Measurements from ENCODE around the gene MINDY1.

The MINDY1 gene

GRCh38 chr1:150979092-150980056, 27.3 kb downstream of the MINDY1 start:
- H3K4me3 ChIP-seq (ENCODE audit: low read length): peak overlapping the region; percentile 11
- H3K4me2 ChIP-seq (ENCODE audit: low read depth, low read length): peak overlapping the region; percentile 60
- H3K27me3 ChIP-seq (replicated peaks; ENCODE audit: insufficient read depth, low read length): no peaks in the 10 kb centered on the region
- H3K27ac ChIP-seq (ENCODE audit: low read length): no peak overlapping the region; the same call in 1 of the 2 replicates
- H3K9ac ChIP-seq (ENCODE audit: low read length): peak overlapping the region; percentile 11; the same call in 1 of the 2 replicates
- peaks cover 30% of the 10 kb centered on the region for H3K4me1 ChIP-seq (ENCODE audit: low read length)
- TF ChIP-seq EZH2 (optimal IDR thresholded peaks at IDR 0.05; ENCODE audit: low read depth, low read length): no peak
- peak; percentile 100 for TF ChIP-seq CTCF (IDR thresholded peaks at IDR 0.05; ENCODE audit: low read length)
- no peak for TF ChIP-seq EZH2phosphoT487 (IDR thresholded peaks at IDR 0.05; ENCODE audit: low read length)
- no peaks in the 10 kb centered on the region for H3K9me2 ChIP-seq (replicated peaks; ENCODE audit: insufficient read depth, low read length)
- peaks cover 14% of the 10 kb centered on the region; the same call in 1 of the 2 replicates for H3F3A ChIP-seq (ENCODE audit: insufficient read depth, low read length)
- H3K9me3 ChIP-seq (replicated peaks; ENCODE audit: insufficient read depth, low read length): no peaks in the 10 kb centered on the region
- H3K79me2 ChIP-seq (ENCODE audit: low read length): no peaks in the 10 kb centered on the region
- H3K36me3 ChIP-seq (replicated peaks; ENCODE audit: insufficient read depth, low read length): no peaks in the 10 kb centered on the region
- peak overlapping the region; percentile 66 for H2AFZ ChIP-seq (ENCODE audit: low read length)
- peak; percentile 96 for DNase-seq
- H4K20me1 ChIP-seq (ENCODE audit: insufficient read depth, low read length): no peaks in the 10 kb centered on the region

- Histone ChIP-seq H3K9ac (ENCODE audit: low read length) (peak overlapping the region; percentile 38; the same call in 1 of the 2 replicates), H3K79me2 (ENCODE audit: low read length) (peaks cover 21% of the 10 kb centered on the region), H3K9me3 (replicated peaks; ENCODE audit: insufficient read depth, low read length) (no peaks in the 10 kb centered on the region), H3K4me3 (ENCODE audit: low read length) (peak overlapping the region; percentile 17), H4K20me1 (ENCODE audit: insufficient read depth, low read length) (no peaks in the 10 kb centered on the region), H3K36me3 (replicated peaks; ENCODE audit: insufficient read depth, low read length) (no peaks in the 10 kb centered on the region), H3K4me2 (ENCODE audit: low read depth, low read length) (peak overlapping the region; percentile 62), H3K27ac (ENCODE audit: low read length) (peak overlapping the region; percentile 43; the same call in 1 of the 2 replicates), H3F3A (ENCODE audit: insufficient read depth, low read length) (peaks cover 14% of the 10 kb centered on the region; the same call in 1 of the 2 replicates), H2AFZ (ENCODE audit: low read length) (peak overlapping the region; percentile 49), H3K4me1 (ENCODE audit: low read length) (peaks cover 43% of the 10 kb centered on the region), H3K27me3 (replicated peaks; ENCODE audit: insufficient read depth, low read length) (no peaks in the 10 kb centered on the region), H3K9me2 (replicated peaks; ENCODE audit: insufficient read depth, low read length) (no peaks in the 10 kb centered on the region)
- TF ChIP-seq EZH2phosphoT487 (IDR thresholded peaks at IDR 0.05; ENCODE audit: low read length) (no peak), CTCF (IDR thresholded peaks at IDR 0.05; ENCODE audit: low read length) (no peak)
- peak; percentile 86 for DNase-seq
Observed at GRCh38 chr1:150976879-150977694, 29.6 kb downstream of the MINDY1 start.

DNA sequence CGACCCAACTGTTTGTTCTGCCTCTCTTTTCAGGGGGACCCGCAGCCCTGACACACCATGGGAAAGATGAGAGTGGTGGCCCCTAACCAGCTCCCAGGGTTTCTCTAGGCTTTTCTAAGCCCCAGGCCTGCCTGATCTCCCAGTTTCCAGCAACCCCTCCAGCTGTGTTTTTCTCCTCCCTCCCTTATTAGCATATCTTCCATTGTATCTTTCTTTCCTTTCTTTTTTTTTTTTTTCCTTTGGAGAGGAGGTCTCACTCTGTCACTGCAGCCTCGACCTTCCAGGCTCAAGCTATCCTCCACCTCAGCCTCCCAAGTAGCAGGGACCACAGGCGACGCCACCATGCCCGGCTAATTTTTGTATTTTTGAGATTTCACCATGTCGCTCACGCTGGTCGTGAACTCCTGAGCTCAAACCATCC, 30.3 kb downstream of the MINDY1 start:
- Histone ChIP-seq H3K4me2 (ENCODE audit: low read depth, low read length) (no peak overlapping the region), H3K9ac (ENCODE audit: low read length) (no peak overlapping the region), H3K27me3 (replicated peaks; ENCODE audit: insufficient read depth, low read length) (no peaks in the 10 kb centered on the region), H3K36me3 (replicated peaks; ENCODE audit: insufficient read depth, low read length) (no peaks in the 10 kb centered on the region), H3K4me1 (ENCODE audit: low read length) (peaks cover 41% of the 10 kb centered on the region), H3F3A (ENCODE audit: insufficient read depth, low read length) (peaks cover 14% of the 10 kb centered on the region; the same call in 1 of the 2 replicates), H3K9me2 (replicated peaks; ENCODE audit: insufficient read depth, low read length) (no peaks in the 10 kb centered on the region), H4K20me1 (ENCODE audit: insufficient read depth, low read length) (no peaks in the 10 kb centered on the region), H3K27ac (ENCODE audit: low read length) (no peak overlapping the region), H3K9me3 (replicated peaks; ENCODE audit: insufficient read depth, low read length) (no peaks in the 10 kb centered on the region), H3K4me3 (ENCODE audit: low read length) (no peak overlapping the region), H2AFZ (ENCODE audit: low read length) (no peak overlapping the region), H3K79me2 (ENCODE audit: low read length) (peaks cover 28% of the 10 kb centered on the region)
- no peak for TF ChIP-seq CTCF (IDR thresholded peaks at IDR 0.05; ENCODE audit: low read length)
- TF ChIP-seq EZH2 (optimal IDR thresholded peaks at IDR 0.05; ENCODE audit: low read depth, low read length): no peak
- TF ChIP-seq EZH2phosphoT487 (IDR thresholded peaks at IDR 0.05; ENCODE audit: low read length): no peak
- no peak for DNase-seq

Measured in MM.1S (cell line).